B cell (primary cell): ENCODE results near the gene NUDT1. TPM values are rescaled to one million over a fixed set of nuclear protein-coding genes. Genes with fewer than 3 reads are reported as not detected.

ENCODE experiments used
- ATAC-seq: fragments of 200-7000 bp; cut with Tn5 transposase; one replicate; pipeline ENCODE4 v1.10.0; 2021; ENCODE audit warnings: low read depth, mild to moderate bottlenecking, moderate number of reproducible peaks, moderate library complexity
- CTCF ChIA-PET: fragments of 350-600 bp; sonication (Branson Sonifier 250); formaldehyde crosslinking; loops from one replicate; lab custom pipeline; 2021; ENCODE audit warnings: antibody characterized with exemption, inconsistent platforms; lab: Charles Lee
- POLR2A ChIA-PET: fragments of 350-600 bp; sonication (Branson Sonifier 250); formaldehyde crosslinking; loops from one replicate; lab custom pipeline; 2021; ENCODE audit warnings: antibody characterized with exemption; lab: Charles Lee
- DNase-seq: peaks from one replicate; pipeline ENCODE4 v3.0.0; 2013
- H2AFZ ChIP-seq: 2 replicates; pipeline ENCODE4 v1.6.1; 2012; ENCODE audit warnings: mild to moderate bottlenecking, low read depth, low read length; ENCODE audit not compliant: insufficient read depth, poor library complexity, severe bottlenecking
- H3K27ac ChIP-seq, 2 donors: 1 replicate in 1 of 2; 2 replicates in 1 of 2; pipeline ENCODE4 v1.5.1; 2012 to 2013; ENCODE audit warnings: low read length in 2 of 2, mild to moderate bottlenecking in 2 of 2, moderate library complexity in 1 of 2
- H3K27me3 ChIP-seq, 4 experiments: fragments of 200-600 bp in 1 of 4; sonication (generic) in 1 of 4; replicated peaks in 1 of 4; 1 replicate in 2 of 4; 2 replicates in 2 of 4; pipeline versions ENCODE4 v1.6.1 to v1.7.0; 2013 to 2016; ENCODE audit warnings: low read length in 3 of 4, mild to moderate bottlenecking in 2 of 4, mixed read lengths in 1 of 4, moderate library complexity in 1 of 4; ENCODE audit not compliant: insufficient read depth in 4 of 4, control insufficient read depth in 3 of 4; ENCODE audit errors: control extremely low read depth in 1 of 4
- H3K36me3 ChIP-seq, 2 experiments: replicated peaks in 1 of 2; 1 replicate in 1 of 2; 2 replicates in 1 of 2; pipeline versions ENCODE4 v1.6.1 to v1.7.1; 2013; ENCODE audit warnings: low read length in 1 of 2; ENCODE audit not compliant: insufficient read depth in 2 of 2, control insufficient read depth in 1 of 2; ENCODE audit errors: control extremely low read depth in 1 of 2, extremely low read depth in 1 of 2
- H3K4me1 ChIP-seq, 2 donors: fragments of 200-600 bp in 1 of 2; sonication (generic) in 1 of 2; 1 replicate in 1 of 2; 2 replicates in 1 of 2; pipeline versions ENCODE4 v1.5.1 to v1.6.1; 2013 to 2017; ENCODE audit warnings: low read length in 2 of 2; ENCODE audit not compliant: control insufficient read depth in 2 of 2, insufficient read depth in 2 of 2
- H3K4me2 ChIP-seq: replicated peaks from 2 replicates; pipeline ENCODE3; 2012; ENCODE audit warnings: mild to moderate bottlenecking, low read depth, low read length; ENCODE audit not compliant: poor library complexity, severe bottlenecking
- H3K4me3 ChIP-seq, 5 experiments: fragments of 200-600 bp in 1 of 5; sonication (generic) in 1 of 5; 1 replicate in 3 of 5; 2 replicates in 2 of 5; pipeline versions ENCODE4 v1.5.1 to v1.7.0; 2011 to 2016; ENCODE audit warnings: low read length in 4 of 5, mild to moderate bottlenecking in 4 of 5, low read depth in 2 of 5, control low read depth in 1 of 5, moderate library complexity in 1 of 5; ENCODE audit not compliant: insufficient read depth in 1 of 5; ENCODE audit errors: control extremely low read depth in 1 of 5, extremely low read depth in 1 of 5
- H3K79me2 ChIP-seq: fragments of 200-600 bp; sonication (generic); one replicate; pipeline ENCODE4 v1.6.0; 2016; ENCODE audit warnings: low read length; ENCODE audit not compliant: control insufficient read depth, insufficient read depth
- H3K9ac ChIP-seq: fragments of 200-600 bp; sonication (generic); 2 replicates; pipeline ENCODE4 v1.6.1; 2017; ENCODE audit warnings: mild to moderate bottlenecking, low read length, moderate library complexity
- H3K9me3 ChIP-seq, 3 donors: one replicate each; pipeline versions ENCODE4 v1.6.1 to v1.7.1; 2013; ENCODE audit warnings: low read length in 2 of 3; ENCODE audit not compliant: control insufficient read depth in 2 of 3, insufficient read depth in 1 of 3; ENCODE audit errors: control extremely low read depth in 1 of 3
- H4K20me1 ChIP-seq: 2 replicates; pipeline ENCODE4 v1.6.0; 2012; ENCODE audit warnings: mild to moderate bottlenecking, low read length; ENCODE audit not compliant: insufficient read depth, control insufficient read depth, poor library complexity, severe bottlenecking
- H3K27ac Mint-ChIP-seq: one replicate; pipeline ENCODE4 v1.8.0; 2021; ENCODE audit warnings: mixed read lengths
- H3K27me3 Mint-ChIP-seq: one replicate; pipeline ENCODE4 v1.8.0; 2021; ENCODE audit warnings: mixed read lengths
- H3K4me1 Mint-ChIP-seq: one replicate; pipeline ENCODE4 v1.8.0; 2021; ENCODE audit warnings: mixed read lengths
- H3K4me3 Mint-ChIP-seq: one replicate; pipeline ENCODE4 v1.8.0; 2021; ENCODE audit warnings: mixed read lengths
- H3K9me3 Mint-ChIP-seq: one replicate; pipeline ENCODE4 v1.8.0; 2022; ENCODE audit warnings: mixed read lengths; ENCODE audit not compliant: insufficient read depth
- EZH2 ChIP-seq: IDR thresholded peaks from 2 replicates; pipeline ENCODE4 v1.6.1; 2012; ENCODE audit warnings: borderline replicate concordance, low read depth, mild to moderate bottlenecking, moderate library complexity, low read length; ENCODE audit not compliant: insufficient read depth, poor library complexity, severe bottlenecking
- WGBS: methylation state at CpG from one replicate; pipeline ENCODE4 v1.1.5; 2013; ENCODE audit warnings: missing lambda C conversion rate; ENCODE audit not compliant: insufficient coverage; 5-methylcytosine and 5-hydroxymethylcytosine counted together
- intact Hi-C: fragments of 100-400 bp; cut with micrococcal nuclease; formaldehyde crosslinking; loops from one replicate; pipeline ENCODE4 v1.10.0; 2022
- polyA plus RNA-seq: library from polyadenylated mRNA; depleted of rRNA; stranded (reverse); fragments of >200 nt; gene quantifications from 2 replicates; pipeline ENCODE4 v1.2.3, GENCODE V29; 2012
- total RNA-seq, 2 donors: library from RNA; stranded (reverse); fragments of 120-200 nt in 1 of 2; gene quantifications; 1 replicate in 1 of 2; 2 replicates in 1 of 2; pipeline versions ENCODE4 v1.2.3 to v1.2.4, GENCODE V29; 2013 to 2022
- TF ChIP-seq, protein P1 (sequence below): fragments of 200-600 bp; IDR thresholded peaks from one replicate; pipeline ENCODE4 v1.8.0; 2022; ENCODE audit warnings: antibody characterized with exemption, mild to moderate bottlenecking

The NUDT1 gene
- total and polyA plus RNA-seq, 2 donors (not counting 1 experiment from before 2014, with no cell fraction given), result 21.1 to 22.9 TPM

- Histone ChIP-seq H3K36me3 (peaks cover 0 to 56% of the 10 kb centered on the region in 2 experiments), H3K4me2 (no peak overlapping the region), H3K9me3 (peaks cover 0 to 3% (median 0%) of the 10 kb centered on the region in 3 donors), H3K27me3 (no peaks in the 10 kb centered on the region), H3K4me1 (peaks cover 11 to 19% of the 10 kb centered on the region in 2 donors), H3K4me3 (no peak overlapping the region), H2AFZ (no peak overlapping the region), H3K79me2 (peaks cover 91% of the 10 kb centered on the region), H4K20me1 (peaks cover 7% of the 10 kb centered on the region), H3K9ac (no peak overlapping the region), H3K27ac (no peak overlapping the region)
- ChIA-PET CTCF (no interaction called here), POLR2A (no interaction called here)
- 97% methylated on average over 15 of the region's 15 CpGs for WGBS
- no peak overlapping the region for H3K27ac Mint-ChIP-seq
- TF ChIP-seq, protein P1, sequence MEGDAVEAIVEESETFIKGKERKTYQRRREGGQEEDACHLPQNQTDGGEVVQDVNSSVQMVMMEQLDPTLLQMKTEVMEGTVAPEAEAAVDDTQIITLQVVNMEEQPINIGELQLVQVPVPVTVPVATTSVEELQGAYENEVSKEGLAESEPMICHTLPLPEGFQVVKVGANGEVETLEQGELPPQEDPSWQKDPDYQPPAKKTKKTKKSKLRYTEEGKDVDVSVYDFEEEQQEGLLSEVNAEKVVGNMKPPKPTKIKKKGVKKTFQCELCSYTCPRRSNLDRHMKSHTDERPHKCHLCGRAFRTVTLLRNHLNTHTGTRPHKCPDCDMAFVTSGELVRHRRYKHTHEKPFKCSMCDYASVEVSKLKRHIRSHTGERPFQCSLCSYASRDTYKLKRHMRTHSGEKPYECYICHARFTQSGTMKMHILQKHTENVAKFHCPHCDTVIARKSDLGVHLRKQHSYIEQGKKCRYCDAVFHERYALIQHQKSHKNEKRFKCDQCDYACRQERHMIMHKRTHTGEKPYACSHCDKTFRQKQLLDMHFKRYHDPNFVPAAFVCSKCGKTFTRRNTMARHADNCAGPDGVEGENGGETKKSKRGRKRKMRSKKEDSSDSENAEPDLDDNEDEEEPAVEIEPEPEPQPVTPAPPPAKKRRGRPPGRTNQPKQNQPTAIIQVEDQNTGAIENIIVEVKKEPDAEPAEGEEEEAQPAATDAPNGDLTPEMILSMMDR, result no peak
- TF ChIP-seq EZH2, result no peak
- DNase-seq (no peak), ATAC-seq (no peak)
- peaks cover 24% of the 10 kb centered on the region for H3K4me1 Mint-ChIP-seq
- intact Hi-C loops, result no loop called here
- no peaks in the 10 kb centered on the region for H3K27me3 Mint-ChIP-seq
- H3K9me3 Mint-ChIP-seq, result no peaks in the 10 kb centered on the region
- no peak overlapping the region for H3K4me3 Mint-ChIP-seq
Measured at GRCh38 chr7:2227699-2228098, 14.3 kb upstream of the NUDT1 start.

DNA sequence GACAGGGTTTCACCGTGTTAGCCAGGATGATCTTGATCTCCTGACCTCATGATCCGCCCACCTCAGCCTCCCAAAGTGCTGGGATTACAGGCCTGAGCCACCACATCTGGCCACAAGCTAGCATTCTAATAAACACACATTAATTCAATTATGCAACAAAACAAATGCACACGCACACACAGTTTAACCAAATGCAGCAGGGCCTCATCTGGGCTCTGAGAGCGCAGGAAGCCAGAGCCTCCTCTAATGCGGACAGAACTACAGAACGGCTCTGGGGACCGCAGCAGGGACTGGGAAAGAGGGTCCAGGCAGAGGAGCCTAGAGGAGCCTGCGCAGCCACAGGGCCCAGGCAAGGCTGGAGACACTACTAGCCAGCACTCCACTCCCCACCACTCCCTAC lies 13.1 kb upstream of the NUDT1 start:
- peaks cover 32% of the 10 kb centered on the region for H3K4me1 Mint-ChIP-seq
- DNase-seq, result no peak
- intact Hi-C loops, result no loop called here
- H4K20me1 ChIP-seq, result peaks cover 7% of the 10 kb centered on the region
- no peaks in the 10 kb centered on the region for H3K27me3 Mint-ChIP-seq
- no peak overlapping the region for H2AFZ ChIP-seq
- TF ChIP-seq, protein P1, result no peak
- no peak for TF ChIP-seq EZH2
- peaks cover 16 to 25% of the 10 kb centered on the region in 2 donors for H3K4me1 ChIP-seq
- no peak overlapping the region for H3K4me2 ChIP-seq
- no peaks in the 10 kb centered on the region for H3K9me3 Mint-ChIP-seq
- CTCF ChIA-PET, result no interaction called here
- peaks cover 0 to 3% (median 0%) of the 10 kb centered on the region in 3 donors for H3K9me3 ChIP-seq
- no peak overlapping the region for H3K27ac Mint-ChIP-seq
- no peak overlapping the region for H3K27ac ChIP-seq
- POLR2A ChIA-PET, result no interaction called here
- no peak overlapping the region for H3K9ac ChIP-seq
- peaks cover 96% of the 10 kb centered on the region for H3K79me2 ChIP-seq
- 97% methylated on average over 7 of the region's 8 CpGs for WGBS
- peaks cover 0 to 45% of the 10 kb centered on the region in 2 experiments for H3K36me3 ChIP-seq
- H3K4me3 ChIP-seq, result no peak overlapping the region
- no peak overlapping the region for H3K4me3 Mint-ChIP-seq
- H3K27me3 ChIP-seq, result no peaks in the 10 kb centered on the region
- no peak for ATAC-seq
